ENCODE results near the gene GPR33.

- TF ChIP-seq CTCF (IDR thresholded peaks at IDR 0.05 in 8 of 11, conservative IDR thresholded peaks at IDR 0.05 in 3 of 11) (peak in 3 of 11 experiments; percentile 13 to 40 (median 20)), POLR2AphosphoS5 (IDR thresholded peaks at IDR 0.05) (peak; percentile 89 to 96 (median 95))
These were observed 30.8 kb downstream of the GPR33 start, which contains the start of gene DTD2 for GRCh38 chr14:31456841-31457664.
